GM12878 (cell line): ENCODE results near the gene KCNQ1.
"Not testable (repeated sequence)": the region's sequence is repeated elsewhere in the genome, so short reads cannot be mapped to it uniquely, and the experiment has no call there.

ENCODE experiments used
- CTCF ChIP-seq, 3 experiments: IDR thresholded peaks in 2 of 3; conservative IDR thresholded peaks in 1 of 3; 2 replicates each; pipeline ENCODE4 v1.5.1; 2011; ENCODE audit warnings: low read depth in 3 of 3, low read length in 3 of 3, mild to moderate bottlenecking in 3 of 3, control low read depth in 2 of 3, moderate library complexity in 2 of 3, inconsistent platforms in 1 of 3, mixed read lengths in 1 of 3; ENCODE audit not compliant: control insufficient read depth in 2 of 3, insufficient read depth in 1 of 3; ENCODE audit errors: extremely low read depth in 1 of 3
- EZH2 ChIP-seq: IDR thresholded peaks from 2 replicates; pipeline ENCODE4 v1.6.1; 2012; ENCODE audit warnings: low read depth, mild to moderate bottlenecking, control low read depth, inconsistent platforms, low read length, borderline replicate concordance; ENCODE audit not compliant: control insufficient read depth
- USF1 ChIP-seq: IDR thresholded peaks from 2 replicates; pipeline ENCODE4 v1.6.1; 2011; ENCODE audit warnings: borderline replicate concordance, low read depth, mild to moderate bottlenecking, moderate library complexity, mixed read lengths, low read length; ENCODE audit not compliant: insufficient read depth; ENCODE audit errors: extremely low read length

DNA sequence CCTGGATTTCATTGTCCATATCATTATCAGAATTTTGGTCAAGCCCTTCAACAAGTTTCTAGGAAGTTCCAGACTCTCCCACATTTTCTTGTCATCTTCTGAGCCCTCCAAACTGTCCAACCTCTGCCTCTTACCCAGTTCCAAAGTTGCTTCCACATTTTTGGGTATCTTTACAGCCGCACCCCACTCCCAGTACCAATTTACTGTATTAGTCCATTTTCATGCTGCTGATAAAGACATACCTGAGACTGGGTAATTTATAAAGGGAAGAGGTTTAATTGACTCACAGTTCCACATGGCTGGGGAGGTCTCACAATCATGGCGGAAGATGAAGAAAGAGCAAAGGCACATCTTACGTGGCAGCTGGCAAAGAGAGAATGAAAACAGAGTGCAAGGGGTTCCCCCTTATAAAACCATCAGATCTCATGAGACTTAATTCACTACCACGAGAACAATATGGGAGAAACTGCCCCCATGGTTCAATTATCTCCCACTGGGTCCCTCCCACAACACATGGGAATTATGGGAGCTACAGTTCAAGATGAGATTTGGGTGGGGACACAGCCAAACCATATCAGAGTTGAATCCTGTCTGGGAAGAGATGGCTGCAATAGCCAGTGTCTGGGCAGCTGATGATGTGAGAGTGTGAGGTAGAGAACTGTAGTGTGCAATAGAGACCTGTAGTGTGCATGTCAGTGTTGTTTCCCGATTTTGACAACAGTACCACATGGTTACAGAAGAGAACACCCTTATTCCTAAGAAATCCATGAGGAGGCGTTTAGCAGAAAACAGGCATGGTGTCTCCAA is 35.5 kb downstream of the KCNQ1 start:
- TF ChIP-seq CTCF (IDR thresholded peaks at IDR 0.05 in 2 of 3, conservative IDR thresholded peaks at IDR 0.05 in 1 of 3; ENCODE audit: control insufficient read depth in 2 of 3, extremely low read depth in 1 of 3, insufficient read depth in 1 of 3, low read depth in 3 of 3, low read length in 3 of 3); EZH2; USF1: not testable (repeated sequence)
